Right lung (tissue), 10 donors: Measurements from ENCODE around the gene DMTF1. TPM values are rescaled to one million over a fixed set of nuclear protein-coding genes. Genes with fewer than 3 reads are reported as not detected.
"Not testable (repeated sequence)": the region's sequence is repeated elsewhere in the genome, so short reads cannot be mapped to it uniquely, and the experiment has no call there.

Source experiments
- DNase-seq, 2 donors: peaks; one replicate each; pipeline ENCODE4 v3.0.0-alpha.2; 2013
- long read RNA-seq, 8 donors: transcript quantifications; one replicate each; lab custom pipeline, GENCODE V29; 2026
- polyA plus RNA-seq, 5 donors: library from polyadenylated mRNA; unstranded; fragments of 120-200 nt; gene quantifications; one replicate each; pipeline versions ENCODE4 v1.2.1 to v1.2.3, GENCODE V29; 2013; ENCODE audit warnings: inconsistent platforms in 1 of 5, low replicate concordance in 1 of 5; ENCODE audit not compliant: insufficient read length in 5 of 5, insufficient read depth in 1 of 5

Gene DMTF1
- polyA plus RNA-seq: 100 to 1,000 TPM; 169 to 323 (median 282) TPM
- long read RNA-seq, donor 1, transcript DMTF1-229 (1 exons, 2,370 nt): major isoform, 186 of 405 reads
- long read RNA-seq, donor 1, transcript DMTF1-233 (3 exons, 562 nt): minor isoform, 5 of 405 reads
- long read RNA-seq, donor 1, partial matches to known transcripts: 200 of 405 reads
- long read RNA-seq, donor 1, other reads (novel, unspliced or antisense): 7 of 405 reads
- long read RNA-seq, donor 2, transcript DMTF1-229 (1 exons, 2,370 nt): major isoform, 64 of 69 reads
- long read RNA-seq, donor 2, partial matches to known transcripts: 0 of 69 reads
- long read RNA-seq, donor 2, other reads (novel, unspliced or antisense): 0 of 69 reads
- long read RNA-seq, donor 3, transcript DMTF1-229 (1 exons, 2,370 nt): major isoform, 183 of 194 reads
- long read RNA-seq, donor 3, partial matches to known transcripts: 6 of 194 reads
- long read RNA-seq, donor 3, other reads (novel, unspliced or antisense): 0 of 194 reads
- long read RNA-seq, donor 4, transcript DMTF1-229 (1 exons, 2,370 nt): major isoform, 134 of 262 reads
- long read RNA-seq, donor 4, partial matches to known transcripts: 117 of 262 reads
- long read RNA-seq, donor 4, other reads (novel, unspliced or antisense): 8 of 262 reads
- long read RNA-seq, donor 5, transcript DMTF1-229 (1 exons, 2,370 nt): major isoform, 129 of 135 reads
- long read RNA-seq, donor 5, partial matches to known transcripts: 0 of 135 reads
- long read RNA-seq, donor 5, other reads (novel, unspliced or antisense): 0 of 135 reads
- long read RNA-seq, donor 6, transcript DMTF1-229 (1 exons, 2,370 nt): major isoform, 179 of 197 reads
- long read RNA-seq, donor 6, partial matches to known transcripts: 0 of 197 reads
- long read RNA-seq, donor 6, other reads (novel, unspliced or antisense): 0 of 197 reads
- long read RNA-seq, donor 7, transcript DMTF1-229 (1 exons, 2,370 nt): major isoform, 104 of 114 reads
- long read RNA-seq, donor 7, partial matches to known transcripts: 5 of 114 reads
- long read RNA-seq, donor 7, other reads (novel, unspliced or antisense): 0 of 114 reads
- long read RNA-seq, donor 8, transcript DMTF1-229 (1 exons, 2,370 nt): major isoform, 52 of 55 reads
- long read RNA-seq, donor 8, partial matches to known transcripts: 0 of 55 reads
- long read RNA-seq, donor 8, other reads (novel, unspliced or antisense): 0 of 55 reads

- peak; percentile 97 for DNase-seq
Observed at GRCh38 chr7:87152112-87152896, at the start of gene DMTF1. TSS of gene DMTF1 (plus strand) at chr7:87152453. CDS start at chr7:87164942, 12,489 bp downstream.

GRCh38 chr7:87105401-87105800, 46.9 kb upstream of the DMTF1 start:
- no peak for DNase-seq

- DNase-seq: no peak
Observed at GRCh38 chr7:87106974-87107612, 45.2 kb upstream of the DMTF1 start.

GRCh38 chr7:87107949-87108776, 44.1 kb upstream of the DMTF1 start:
- DNase-seq: no peak

GRCh38 chr7:87110778-87111177, 41.5 kb upstream of the DMTF1 start:
- no peak for DNase-seq

GRCh38 chr7:87111877-87112276, 40.4 kb upstream of the DMTF1 start:
- DNase-seq: no peak

GRCh38 chr7:87113077-87113476, 39.2 kb upstream of the DMTF1 start:
- no peak for DNase-seq

GRCh38 chr7:87113904-87114303, 38.3 kb upstream of the DMTF1 start:
- DNase-seq: not testable (repeated sequence)

- DNase-seq: not testable (repeated sequence)
Observed at GRCh38 chr7:87115772-87116171, 36.5 kb upstream of the DMTF1 start.

- DNase-seq: no peak
Observed at GRCh38 chr7:87116315-87116714, 35.9 kb upstream of the DMTF1 start.

- no peak for DNase-seq
Observed at GRCh38 chr7:87119581-87119980, 32.7 kb upstream of the DMTF1 start.

- DNase-seq: no peak
Observed at GRCh38 chr7:87123105-87123504, 29.1 kb upstream of the DMTF1 start.

GRCh38 chr7:87127019-87127418, 25.2 kb upstream of the DMTF1 start:
- DNase-seq: no peak

- DNase-seq: no peak
Observed at GRCh38 chr7:87128861-87129267, 23.4 kb upstream of the DMTF1 start.

GRCh38 chr7:87129332-87129731, 22.9 kb upstream of the DMTF1 start:
- DNase-seq: no peak

- DNase-seq: no peak
Observed at GRCh38 chr7:87129848-87130247, 22.4 kb upstream of the DMTF1 start.

GRCh38 chr7:87131771-87132170, 20.5 kb upstream of the DMTF1 start:
- DNase-seq: no peak

- DNase-seq: no peak
Observed at GRCh38 chr7:87137271-87137670, 15.0 kb upstream of the DMTF1 start.

GRCh38 chr7:87139514-87139913, 12.7 kb upstream of the DMTF1 start:
- DNase-seq: no peak
